ENCODE data around the gene SYNPO2.

DNA sequence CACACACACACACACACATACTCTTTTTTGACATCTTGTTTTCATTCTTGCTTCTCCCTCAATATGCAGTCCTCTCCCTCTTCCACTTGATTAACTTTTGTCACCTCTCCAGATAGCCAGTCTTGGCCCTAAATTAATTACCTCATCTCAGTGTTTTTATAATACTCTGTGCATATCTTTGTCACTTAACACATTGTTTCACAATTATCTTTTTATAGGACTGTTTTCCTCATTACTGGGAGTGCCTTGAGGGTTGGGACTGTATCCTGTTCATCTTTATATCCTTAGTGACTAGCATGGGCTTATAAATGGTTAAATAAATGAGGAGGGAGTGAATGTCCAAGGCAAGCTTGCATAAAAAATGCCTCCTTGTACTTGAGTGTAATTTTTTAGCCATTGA lies 33.1 kb downstream of the SYNPO2 start:
- TF ChIP-seq, protein P1, sequence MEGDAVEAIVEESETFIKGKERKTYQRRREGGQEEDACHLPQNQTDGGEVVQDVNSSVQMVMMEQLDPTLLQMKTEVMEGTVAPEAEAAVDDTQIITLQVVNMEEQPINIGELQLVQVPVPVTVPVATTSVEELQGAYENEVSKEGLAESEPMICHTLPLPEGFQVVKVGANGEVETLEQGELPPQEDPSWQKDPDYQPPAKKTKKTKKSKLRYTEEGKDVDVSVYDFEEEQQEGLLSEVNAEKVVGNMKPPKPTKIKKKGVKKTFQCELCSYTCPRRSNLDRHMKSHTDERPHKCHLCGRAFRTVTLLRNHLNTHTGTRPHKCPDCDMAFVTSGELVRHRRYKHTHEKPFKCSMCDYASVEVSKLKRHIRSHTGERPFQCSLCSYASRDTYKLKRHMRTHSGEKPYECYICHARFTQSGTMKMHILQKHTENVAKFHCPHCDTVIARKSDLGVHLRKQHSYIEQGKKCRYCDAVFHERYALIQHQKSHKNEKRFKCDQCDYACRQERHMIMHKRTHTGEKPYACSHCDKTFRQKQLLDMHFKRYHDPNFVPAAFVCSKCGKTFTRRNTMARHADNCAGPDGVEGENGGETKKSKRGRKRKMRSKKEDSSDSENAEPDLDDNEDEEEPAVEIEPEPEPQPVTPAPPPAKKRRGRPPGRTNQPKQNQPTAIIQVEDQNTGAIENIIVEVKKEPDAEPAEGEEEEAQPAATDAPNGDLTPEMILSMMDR (IDR thresholded peaks at IDR 0.05), result no peak
- no peak for TF ChIP-seq POLR2A (IDR thresholded peaks at IDR 0.05)

All from testis (tissue), 2 donors.